Measurements from ENCODE around the gene HAGHL. TPM values are rescaled to one million over a fixed set of nuclear protein-coding genes. Genes with fewer than 3 reads are reported as not detected.

Gene HAGHL
- total and polyA plus RNA-seq, 2 experiments from 2014 or later = 21.6 to 35.3 TPM

GRCh38 chr16:704047-704446 lies 22.9 kb upstream of the HAGHL start:
- Histone ChIP-seq H3F3A (replicated peaks; ENCODE audit: low read depth) (0 out of 2 replicates have a peak, but pooled peaks cover 6% of the 10 kb centered on the region), H3K36me3 (ENCODE audit: insufficient read depth) (no peaks in the 10 kb centered on the region), H3K27ac (ENCODE audit: low read depth) (no peak overlapping the region), H3K4me3 (no peak overlapping the region), H3K4me1 (ENCODE audit: insufficient read depth) (no peaks in the 10 kb centered on the region), H3K9me2 (ENCODE audit: insufficient read depth) (no peaks in the 10 kb centered on the region), H2AFZ (no peak overlapping the region), H3K79me2 (replicated peaks; ENCODE audit: insufficient read depth) (no peaks in the 10 kb centered on the region), H3K27me3 (ENCODE audit: insufficient read depth) (peaks cover 93% of the 10 kb centered on the region), H3K4me2 (no peak overlapping the region), H4K20me1 (replicated peaks; ENCODE audit: insufficient read depth) (no peaks in the 10 kb centered on the region; the same call in 1 of the 2 replicates)
- no peaks in the 10 kb centered on the region for H3K4me1 Mint-ChIP-seq
- H3K9me3 Mint-ChIP-seq = no peaks in the 10 kb centered on the region; the same call in 2 of the 3 replicates
- peaks cover 79% of the 10 kb centered on the region for H3K27me3 Mint-ChIP-seq (ENCODE audit: insufficient read depth, low read depth, poor library complexity)
- TF ChIP-seq CREB1 (CRISPR knock-in tag; IDR thresholded peaks at IDR 0.05; ENCODE audit: low read depth) = no peak
- no peak for TF ChIP-seq CTCF (conservative IDR thresholded peaks at IDR 0.05; ENCODE audit: low read depth in 2 of 2)
- TF ChIP-seq ETS1 (IDR thresholded peaks at IDR 0.05) = no peak
- TF ChIP-seq ZNF114 (CRISPR knock-in tag; IDR thresholded peaks at IDR 0.05) = no peak
- no peak for TF ChIP-seq ZNF331 (CRISPR knock-in tag; IDR thresholded peaks at IDR 0.05; ENCODE audit: low read depth)
- no peak for TF ChIP-seq STAT1 (IDR thresholded peaks at IDR 0.05; ENCODE audit: unreplicated experiment)
- no peak for TF ChIP-seq EZH2phosphoT487 (IDR thresholded peaks at IDR 0.05; ENCODE audit: unreplicated experiment)
- DNase-seq (ENCODE audit: low spot score) (no peak), ATAC-seq (no peak)
- H3K36me3 Mint-ChIP-seq (ENCODE audit: low read depth) = no peaks in the 10 kb centered on the region
- H3K27ac Mint-ChIP-seq = no peak overlapping the region
- H3K4me3 Mint-ChIP-seq = no peak overlapping the region

GRCh38 chr16:704552-705380 lies 22.1 kb upstream of the HAGHL start:
- no peaks in the 10 kb centered on the region for H3K36me3 ChIP-seq (ENCODE audit: insufficient read depth)
- H3K4me3 ChIP-seq = peak overlapping the region; percentile 57
- peak; percentile 48 for TF ChIP-seq REST (IDR thresholded peaks at IDR 0.05; ENCODE audit: unreplicated experiment)
- TF ChIP-seq NANOG (IDR thresholded peaks at IDR 0.05; ENCODE audit: borderline replicate concordance) = no peak
- TF ChIP-seq EZH2 (IDR thresholded peaks at IDR 0.05; ENCODE audit: low read depth, unreplicated experiment) = peak; percentile 63
- Mint-ChIP-seq H3K4me1 (no peaks in the 10 kb centered on the region), H3K27me3 (ENCODE audit: insufficient read depth, low read depth, poor library complexity) (peaks cover 79% of the 10 kb centered on the region), H3K36me3 (ENCODE audit: low read depth) (no peaks in the 10 kb centered on the region), H3K27ac (no peak overlapping the region), H3K4me3 (peak overlapping the region; percentile 48; the same call in 2 of the 3 replicates), H3K9me3 (no peaks in the 10 kb centered on the region; the same call in 2 of the 3 replicates)
- DNase-seq (ENCODE audit: low spot score) = no peak
- H2AFZ ChIP-seq = no peak overlapping the region
- ATAC-seq = peak; percentile 2; the same call in 1 of the 3 replicates
- peaks cover 92% of the 10 kb centered on the region for H3K27me3 ChIP-seq (ENCODE audit: insufficient read depth)
- H3F3A ChIP-seq (replicated peaks; ENCODE audit: low read depth) = 0 out of 2 replicates have a peak, but pooled peaks cover 6% of the 10 kb centered on the region
- H4K20me1 ChIP-seq (replicated peaks; ENCODE audit: insufficient read depth) = no peaks in the 10 kb centered on the region; the same call in 1 of the 2 replicates
- peak overlapping the region; percentile 80 for H3K4me2 ChIP-seq
- H3K4me1 ChIP-seq (ENCODE audit: insufficient read depth) = no peaks in the 10 kb centered on the region
- H3K9me2 ChIP-seq (ENCODE audit: insufficient read depth) = no peaks in the 10 kb centered on the region
- no peak overlapping the region for H3K27ac ChIP-seq (ENCODE audit: low read depth)
- H3K79me2 ChIP-seq (replicated peaks; ENCODE audit: insufficient read depth) = no peaks in the 10 kb centered on the region
